Psoas muscle (tissue), 8 donors: ENCODE measurements around the gene KCNE3. TPM values are rescaled to one million over a fixed set of nuclear protein-coding genes. Genes with fewer than 3 reads are reported as not detected.

Experiments used
- ATAC-seq, 4 donors: fragments of 200-7000 bp; cut with Tn5 transposase; one replicate each; pipeline ENCODE4 v1.9.1; 2020; ENCODE audit warnings: moderate library complexity in 3 of 4, mild to moderate bottlenecking in 2 of 4
- DNase-seq, 2 donors: peaks; one replicate each; pipeline ENCODE4 v3.0.0-alpha.2; 2020
- H3K27ac ChIP-seq: fragments of 200-600 bp; one replicate; pipeline ENCODE4 v1.8.0; 2022
- H3K27me3 ChIP-seq, 3 donors: fragments of 200-600 bp in 1 of 3; one replicate each; pipeline versions ENCODE4 v1.6.1 to v1.8.0; 2013 to 2022; ENCODE audit warnings: low read length in 2 of 3, mild to moderate bottlenecking in 2 of 3, moderate library complexity in 1 of 3; ENCODE audit not compliant: insufficient read depth in 3 of 3
- H3K36me3 ChIP-seq, 2 donors: fragments of 200-600 bp in 1 of 2; one replicate each; pipeline versions ENCODE4 v1.6.1 to v1.8.0; 2013 to 2022; ENCODE audit warnings: low read depth in 1 of 2, mild to moderate bottlenecking in 1 of 2, moderate library complexity in 1 of 2; ENCODE audit not compliant: insufficient read depth in 1 of 2
- H3K4me1 ChIP-seq: fragments of 200-600 bp; one replicate; pipeline ENCODE4 v1.8.0; 2022
- H3K4me3 ChIP-seq: fragments of 200-600 bp; one replicate; pipeline ENCODE4 v1.8.0; 2022; ENCODE audit warnings: mild to moderate bottlenecking
- H3K9me3 ChIP-seq: fragments of 200-600 bp; one replicate; pipeline ENCODE4 v1.8.0; 2022
- CTCF ChIP-seq: fragments of 200-600 bp; IDR thresholded peaks from one replicate; pipeline ENCODE4 v1.8.0; 2022; ENCODE audit warnings: antibody characterized with exemption
- WGBS, 3 donors: extraction: QIAGEN DNeasy Blood & Tissue Kit; methylation state at CpG; one replicate each; pipeline versions ENCODE4 v1.1.6 to v1.1.7; 2013; 5-methylcytosine and 5-hydroxymethylcytosine counted together
- intact Hi-C, 2 donors: fragments of 100-400 bp; cut with DNase I; formaldehyde crosslinking; loops; one replicate each; pipeline versions ENCODE4 v1.11.0 to v1.14.2; 2022
- polyA plus RNA-seq, 3 donors: library from polyadenylated mRNA; stranded (reverse); fragments of 200-250 nt; gene quantifications; one replicate each; pipeline ENCODE4 v1.2.3, GENCODE V29; 2013
- total RNA-seq, 4 donors: library from RNA; stranded (reverse); fragmentation: NEBNext Ultra II Directional in 2 of 4; extraction: Animal tissue kit (Norgen Biotek cat#: 25700) in 2 of 4; gene quantifications; one replicate each; pipeline versions ENCODE4 v1.2.1 to v1.2.4, GENCODE V29; 2021 to 2023
- donor health status: healthy with polysubstance abuse.
- donor health status: DM: no; HTN: no; CAD: no; lungs with moderate emphysema.
- donor health status: Bipolar disorder and iron deficiency.
- donor health status: healthy.
- donor health status: DM: yes; HTN: yes; CAD: no.
- donor health status: DM: no; HTN: no; CAD: no.
- donor health status: DM: no; HTN: no; CAD: no.
- donor health status: DM: yes; HTN: yes; CAD: no.

Gene KCNE3
- total and polyA plus RNA-seq, 7 donors: 0.21 to 3.3 (median 1.0) TPM

- ATAC-seq: no peak
- Histone ChIP-seq H3K27me3 (no peaks in the 10 kb centered on the region), H3K4me1 (no peaks in the 10 kb centered on the region), H3K27ac (no peak overlapping the region), H3K36me3 (no peaks in the 10 kb centered on the region), H3K4me3 (no peak overlapping the region), H3K9me3 (no peaks in the 10 kb centered on the region)
- TF ChIP-seq CTCF: no peak
- WGBS, 3 donors: 62 to 70% (median 62%) methylated on average over 2 of the region's 2 CpGs
- intact Hi-C loops: no loop called here
- no peak for DNase-seq
These were observed 55.0 kb downstream of the KCNE3 start for GRCh38 chr11:74412321-74412720.

GRCh38 chr11:74409633-74410032, 57.7 kb downstream of the KCNE3 start:
- no peak for TF ChIP-seq CTCF
- Histone ChIP-seq H3K4me3 (no peak overlapping the region), H3K9me3 (no peaks in the 10 kb centered on the region), H3K27ac (no peak overlapping the region), H3K27me3 (no peaks in the 10 kb centered on the region), H3K4me1 (no peaks in the 10 kb centered on the region), H3K36me3 (no peaks in the 10 kb centered on the region)
- no peak for DNase-seq
- 96 to 99% (median 98%) methylated on average over 2 of the region's 2 CpGs for WGBS, 3 donors
- no peak for ATAC-seq
- intact Hi-C loops: no loop called here

Other genes with a start within 250 kb of the KCNE3 start
- gene P4HA3, start 155.9 kb downstream of the KCNE3 start, total RNA-seq: under 1 TPM in 3 of 4 donors, not detected in 1; 0.21 to 0.28 (median 0.22) TPM
- 1 to 10 TPM in 1 of 3 donors, under 1 TPM in 2; 0.03 to 2.2 (median 0.11) TPM for gene P4HA3, start 155.9 kb downstream of the KCNE3 start, polyA plus RNA-seq
- gene PGM2L1, start 69.1 kb downstream of the KCNE3 start, total RNA-seq: 10 to 100 TPM in 2 of 4 donors, 1 to 10 TPM in 2; 9.1 to 10.9 (median 10.2) TPM
- gene PGM2L1, start 69.1 kb downstream of the KCNE3 start, polyA plus RNA-seq: 1 to 10 TPM; 2.8 to 9.8 (median 3.6) TPM
- gene LIPT2, start 26.2 kb upstream of the KCNE3 start, total RNA-seq: 1 to 10 TPM; 4.0 to 5.4 (median 4.4) TPM
- 1 to 10 TPM in 2 of 3 donors, under 1 TPM in 1; 0.94 to 4.5 (median 2.1) TPM for gene LIPT2, start 26.2 kb upstream of the KCNE3 start, polyA plus RNA-seq
- gene POLD3, start 125.0 kb upstream of the KCNE3 start, total RNA-seq: 10 to 100 TPM in 1 of 4 donors, 1 to 10 TPM in 3; 7.0 to 10.2 (median 7.4) TPM
- 1 to 10 TPM; 7.2 to 9.2 (median 8.8) TPM for gene POLD3, start 125.0 kb upstream of the KCNE3 start, polyA plus RNA-seq